ENCODE data around the gene CFAP45. TPM values are rescaled to one million over a fixed set of nuclear protein-coding genes. Genes with fewer than 3 reads are reported as not detected.

The CFAP45 gene
- total and polyA plus RNA-seq, 9 of the 15 experiments (the other 6 are each of a cell fraction or from before 2014, with no cell fraction given) = 0.65 to 2.4 (median 1.5) TPM

DNA sequence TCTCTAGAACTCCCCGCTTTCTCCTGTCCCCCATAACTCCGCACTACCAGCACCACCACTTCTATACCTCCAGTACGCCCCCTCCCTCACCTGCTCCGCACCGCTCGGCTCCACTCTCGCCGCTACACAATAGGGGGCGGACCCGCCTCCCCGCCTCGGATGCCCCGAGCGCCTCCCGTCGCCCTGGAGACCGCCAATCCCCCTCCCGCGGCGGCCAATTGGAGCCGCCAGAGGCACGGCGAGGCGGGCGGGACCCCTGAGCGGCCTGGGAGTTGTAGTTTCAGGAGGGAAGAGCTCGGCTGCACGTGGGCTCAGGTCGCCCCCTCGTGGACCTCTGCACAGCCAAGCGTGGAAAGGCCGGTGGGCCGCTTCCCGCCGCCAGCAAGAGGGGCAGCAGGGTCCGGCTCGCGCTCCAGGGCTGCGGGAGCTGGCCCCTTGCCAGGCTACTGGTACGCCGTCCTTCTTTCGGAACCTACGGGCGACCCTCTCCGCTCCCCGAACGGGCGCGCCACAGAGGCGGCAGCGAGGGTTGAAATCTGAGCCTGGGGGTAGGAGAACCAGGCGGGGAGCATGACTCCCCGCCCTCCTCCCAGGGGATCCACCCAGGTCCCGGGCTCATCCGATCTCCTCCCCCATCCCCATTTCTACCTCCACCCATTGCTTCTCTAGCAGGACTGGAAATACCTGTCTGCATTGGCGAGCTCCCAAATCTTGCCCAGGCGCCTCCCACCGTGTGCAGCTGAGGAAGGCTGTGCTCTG lies 45.7 kb upstream of the CFAP45 start, which contains the start of gene IGSF9 (continued):
- TF ChIP-seq MCM2 (IDR thresholded peaks at IDR 0.05; ENCODE audit: low read depth) = no peak
- TF ChIP-seq, protein P1, sequence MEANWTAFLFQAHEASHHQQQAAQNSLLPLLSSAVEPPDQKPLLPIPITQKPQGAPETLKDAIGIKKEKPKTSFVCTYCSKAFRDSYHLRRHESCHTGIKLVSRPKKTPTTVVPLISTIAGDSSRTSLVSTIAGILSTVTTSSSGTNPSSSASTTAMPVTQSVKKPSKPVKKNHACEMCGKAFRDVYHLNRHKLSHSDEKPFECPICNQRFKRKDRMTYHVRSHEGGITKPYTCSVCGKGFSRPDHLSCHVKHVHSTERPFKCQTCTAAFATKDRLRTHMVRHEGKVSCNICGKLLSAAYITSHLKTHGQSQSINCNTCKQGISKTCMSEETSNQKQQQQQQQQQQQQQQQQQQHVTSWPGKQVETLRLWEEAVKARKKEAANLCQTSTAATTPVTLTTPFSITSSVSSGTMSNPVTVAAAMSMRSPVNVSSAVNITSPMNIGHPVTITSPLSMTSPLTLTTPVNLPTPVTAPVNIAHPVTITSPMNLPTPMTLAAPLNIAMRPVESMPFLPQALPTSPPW (CRISPR knock-in tag; IDR thresholded peaks at IDR 0.05) = peak; percentile 49
- TF ChIP-seq, protein P2, sequence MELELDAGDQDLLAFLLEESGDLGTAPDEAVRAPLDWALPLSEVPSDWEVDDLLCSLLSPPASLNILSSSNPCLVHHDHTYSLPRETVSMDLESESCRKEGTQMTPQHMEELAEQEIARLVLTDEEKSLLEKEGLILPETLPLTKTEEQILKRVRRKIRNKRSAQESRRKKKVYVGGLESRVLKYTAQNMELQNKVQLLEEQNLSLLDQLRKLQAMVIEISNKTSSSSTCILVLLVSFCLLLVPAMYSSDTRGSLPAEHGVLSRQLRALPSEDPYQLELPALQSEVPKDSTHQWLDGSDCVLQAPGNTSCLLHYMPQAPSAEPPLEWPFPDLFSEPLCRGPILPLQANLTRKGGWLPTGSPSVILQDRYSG (tag; conservative IDR thresholded peaks at IDR 0.05; ENCODE audit: low read depth) = no peak
- TF ChIP-seq SP2 (IDR thresholded peaks at IDR 0.05; ENCODE audit: extremely low read depth, low read depth, low read length, poor library complexity, severe bottlenecking) = peak; percentile 46
- TF ChIP-seq RBM22 (IDR thresholded peaks at IDR 0.05; ENCODE audit: low read depth, low read length, poor library complexity, severe bottlenecking) = peak; percentile 59
- TF ChIP-seq, protein P3, sequence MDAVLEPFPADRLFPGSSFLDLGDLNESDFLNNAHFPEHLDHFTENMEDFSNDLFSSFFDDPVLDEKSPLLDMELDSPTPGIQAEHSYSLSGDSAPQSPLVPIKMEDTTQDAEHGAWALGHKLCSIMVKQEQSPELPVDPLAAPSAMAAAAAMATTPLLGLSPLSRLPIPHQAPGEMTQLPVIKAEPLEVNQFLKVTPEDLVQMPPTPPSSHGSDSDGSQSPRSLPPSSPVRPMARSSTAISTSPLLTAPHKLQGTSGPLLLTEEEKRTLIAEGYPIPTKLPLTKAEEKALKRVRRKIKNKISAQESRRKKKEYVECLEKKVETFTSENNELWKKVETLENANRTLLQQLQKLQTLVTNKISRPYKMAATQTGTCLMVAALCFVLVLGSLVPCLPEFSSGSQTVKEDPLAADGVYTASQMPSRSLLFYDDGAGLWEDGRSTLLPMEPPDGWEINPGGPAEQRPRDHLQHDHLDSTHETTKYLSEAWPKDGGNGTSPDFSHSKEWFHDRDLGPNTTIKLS (IDR thresholded peaks at IDR 0.05; ENCODE audit: borderline replicate concordance, low read depth) = peak; percentile 81
- 0 out of 2 replicates have a peak, but pooled peaks have one; percentile 77 for TF ChIP-seq RBM14 (IDR thresholded peaks at IDR 0.05; ENCODE audit: borderline replicate concordance, insufficient read depth, low read depth, low read length)
- no peak for TF ChIP-seq RUNX1 (IDR thresholded peaks at IDR 0.05; ENCODE audit: low read depth)
- peak; percentile 35 for TF ChIP-seq FIP1L1 (IDR thresholded peaks at IDR 0.05; ENCODE audit: low read depth, low read length, poor library complexity, severe bottlenecking)
- peak; percentile 53; the same call in 1 of the 2 replicates for TF ChIP-seq PHF8 (IDR thresholded peaks at IDR 0.05; ENCODE audit: borderline replicate concordance, low read length)
- TF ChIP-seq, protein P4, sequence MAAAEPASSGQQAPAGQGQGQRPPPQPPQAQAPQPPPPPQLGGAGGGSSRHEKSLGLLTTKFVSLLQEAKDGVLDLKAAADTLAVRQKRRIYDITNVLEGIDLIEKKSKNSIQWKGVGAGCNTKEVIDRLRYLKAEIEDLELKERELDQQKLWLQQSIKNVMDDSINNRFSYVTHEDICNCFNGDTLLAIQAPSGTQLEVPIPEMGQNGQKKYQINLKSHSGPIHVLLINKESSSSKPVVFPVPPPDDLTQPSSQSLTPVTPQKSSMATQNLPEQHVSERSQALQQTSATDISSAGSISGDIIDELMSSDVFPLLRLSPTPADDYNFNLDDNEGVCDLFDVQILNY (CRISPR knock-in tag; IDR thresholded peaks at IDR 0.05) = no peak
- no peak for TF ChIP-seq CHCHD3 (CRISPR knock-in tag; IDR thresholded peaks at IDR 0.05)
- TF ChIP-seq RFX1 (IDR thresholded peaks at IDR 0.05) = peak; percentile 91
- TF ChIP-seq, protein P5, sequence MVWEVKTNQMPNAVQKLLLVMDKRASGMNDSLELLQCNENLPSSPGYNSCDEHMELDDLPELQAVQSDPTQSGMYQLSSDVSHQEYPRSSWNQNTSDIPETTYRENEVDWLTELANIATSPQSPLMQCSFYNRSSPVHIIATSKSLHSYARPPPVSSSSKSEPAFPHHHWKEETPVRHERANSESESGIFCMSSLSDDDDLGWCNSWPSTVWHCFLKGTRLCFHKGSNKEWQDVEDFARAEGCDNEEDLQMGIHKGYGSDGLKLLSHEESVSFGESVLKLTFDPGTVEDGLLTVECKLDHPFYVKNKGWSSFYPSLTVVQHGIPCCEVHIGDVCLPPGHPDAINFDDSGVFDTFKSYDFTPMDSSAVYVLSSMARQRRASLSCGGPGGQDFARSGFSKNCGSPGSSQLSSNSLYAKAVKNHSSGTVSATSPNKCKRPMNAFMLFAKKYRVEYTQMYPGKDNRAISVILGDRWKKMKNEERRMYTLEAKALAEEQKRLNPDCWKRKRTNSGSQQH (CRISPR knock-in tag; IDR thresholded peaks at IDR 0.05) = no peak
- no peak for TF ChIP-seq TEAD2 (tag; IDR thresholded peaks at IDR 0.05)
- peak; percentile 71 to 81 for TF ChIP-seq SIX5 (IDR thresholded peaks at IDR 0.05; ENCODE audit: borderline replicate concordance in 1 of 2, insufficient read depth in 1 of 2, low read depth in 1 of 2, low read length in 2 of 2)
- TF ChIP-seq ZNF41 (CRISPR knock-in tag; conservative IDR thresholded peaks at IDR 0.05) = no peak

All from K562 (cell line).